ENCODE results near the gene CPE.
A peak's percentile ranks its signal among the peaks of the same experiment; 100 is the strongest.

Gene CPE

GRCh38 chr4:165384598-165384997, 5.8 kb downstream of the CPE start:
- DNase-seq (ENCODE audit: low read depth) = peak; percentile 86
- H3K4me3 ChIP-seq (ENCODE audit: control insufficient read depth, low read depth, low read length) = no peak overlapping the region
- no peak for TF ChIP-seq CTCF (conservative IDR thresholded peaks at IDR 0.05; ENCODE audit: control insufficient read depth, insufficient read depth, low read depth, low read length)

GRCh38 chr4:165385126-165385525, 6.3 kb downstream of the CPE start:
- no peak for DNase-seq (ENCODE audit: low read depth)
- H3K4me3 ChIP-seq (ENCODE audit: control insufficient read depth, low read depth, low read length) = no peak overlapping the region
- no peak for TF ChIP-seq CTCF (conservative IDR thresholded peaks at IDR 0.05; ENCODE audit: control insufficient read depth, insufficient read depth, low read depth, low read length)

GRCh38 chr4:165386328-165386727, 7.5 kb downstream of the CPE start:
- no peak overlapping the region for H3K4me3 ChIP-seq (ENCODE audit: control insufficient read depth, low read depth, low read length)
- no peak for DNase-seq (ENCODE audit: low read depth)
- no peak for TF ChIP-seq CTCF (conservative IDR thresholded peaks at IDR 0.05; ENCODE audit: control insufficient read depth, insufficient read depth, low read depth, low read length)

GRCh38 chr4:165388756-165389155, 9.9 kb downstream of the CPE start:
- DNase-seq (ENCODE audit: low read depth) = no peak
- no peak overlapping the region for H3K4me3 ChIP-seq (ENCODE audit: control insufficient read depth, low read depth, low read length)
- no peak for TF ChIP-seq CTCF (conservative IDR thresholded peaks at IDR 0.05; ENCODE audit: control insufficient read depth, insufficient read depth, low read depth, low read length)

GRCh38 chr4:165393051-165393450, 14.2 kb downstream of the CPE start:
- no peak for DNase-seq (ENCODE audit: low read depth)
- TF ChIP-seq CTCF (conservative IDR thresholded peaks at IDR 0.05; ENCODE audit: control insufficient read depth, insufficient read depth, low read depth, low read length) = no peak
- H3K4me3 ChIP-seq (ENCODE audit: control insufficient read depth, low read depth, low read length) = no peak overlapping the region

- no peak overlapping the region for H3K4me3 ChIP-seq (ENCODE audit: control insufficient read depth, low read depth, low read length)
- no peak for TF ChIP-seq CTCF (conservative IDR thresholded peaks at IDR 0.05; ENCODE audit: control insufficient read depth, insufficient read depth, low read depth, low read length)
- DNase-seq (ENCODE audit: low read depth) = no peak
Observed at GRCh38 chr4:165393704-165394103, 14.9 kb downstream of the CPE start.

- DNase-seq (ENCODE audit: low read depth) = peak; percentile 58
- TF ChIP-seq CTCF (conservative IDR thresholded peaks at IDR 0.05; ENCODE audit: control insufficient read depth, insufficient read depth, low read depth, low read length) = no peak
- H3K4me3 ChIP-seq (ENCODE audit: control insufficient read depth, low read depth, low read length) = no peak overlapping the region
Observed at GRCh38 chr4:165394275-165394674, 15.5 kb downstream of the CPE start.

Measured in fibroblast of mammary gland (primary cell).